NCI-H748 (cell line): ENCODE results near the gene SRD5A1.

Source experiments
- DNase-seq: peaks from one replicate; lab custom pipeline; 2025; ENCODE audit not compliant: unreplicated experiment; lab: John Stamatoyannopoulos, UW

Gene SRD5A1

GRCh38 chr5:6603643-6604042 is 29.6 kb upstream of the SRD5A1 start:
- DNase-seq, result no peak

DNA sequence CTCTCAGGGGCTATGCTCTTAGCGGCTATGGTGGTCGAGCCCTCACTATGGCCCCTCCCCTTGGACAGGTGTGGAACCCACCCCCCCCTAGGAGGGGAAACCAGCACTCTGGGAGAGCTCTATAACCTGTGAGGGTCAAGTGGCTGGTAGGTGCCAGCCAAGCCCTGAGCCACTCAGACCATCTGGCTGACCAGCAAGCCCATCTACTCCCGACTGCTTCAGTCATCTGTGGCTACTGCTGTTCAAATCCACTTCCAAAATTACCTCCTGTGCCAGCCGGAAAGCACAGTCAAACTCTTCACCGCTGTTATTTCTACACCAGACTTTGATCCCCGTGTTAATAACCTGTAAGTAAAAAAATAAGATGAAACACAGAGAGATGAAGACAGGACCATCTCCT is 28.9 kb upstream of the SRD5A1 start:
- no peak for DNase-seq

- DNase-seq, result no peak
Measured at GRCh38 chr5:6604946-6605345, 28.3 kb upstream of the SRD5A1 start.

DNA sequence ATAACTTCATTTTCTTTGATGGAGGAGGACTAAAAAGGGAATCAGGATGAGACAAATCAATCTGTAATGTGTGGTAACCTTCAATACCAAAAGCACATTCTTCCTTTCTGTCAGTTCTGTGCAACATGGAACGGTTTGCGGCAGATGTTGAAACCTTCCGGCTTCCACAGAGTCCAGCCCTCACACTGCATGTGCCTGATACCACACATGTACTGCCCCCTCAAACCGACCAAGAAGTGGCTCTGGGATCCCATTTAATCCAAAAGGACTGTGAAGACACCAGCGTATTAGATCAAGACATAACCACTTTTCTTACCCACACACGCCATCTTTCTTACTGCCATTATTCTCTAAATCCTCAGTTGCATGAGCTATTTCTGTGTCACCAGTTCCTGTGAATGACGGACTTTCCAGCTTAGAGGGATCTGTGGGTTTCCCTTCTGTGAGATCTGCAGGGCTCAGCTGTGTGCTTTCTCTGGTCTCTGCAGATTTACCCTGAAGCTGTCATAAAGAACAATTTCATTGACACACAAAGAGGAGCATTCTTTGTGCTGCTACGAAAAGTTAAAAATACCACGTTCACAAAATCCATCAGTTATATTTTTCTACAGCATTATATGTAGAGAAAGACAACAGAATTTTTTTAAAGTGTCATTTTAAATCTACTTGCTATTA is 26.2 kb upstream of the SRD5A1 start:
- no peak for DNase-seq

GRCh38 chr5:6607559-6607936 is 25.7 kb upstream of the SRD5A1 start:
- no peak for DNase-seq

GRCh38 chr5:6608016-6608415 is 25.2 kb upstream of the SRD5A1 start:
- DNase-seq, result no peak

DNA sequence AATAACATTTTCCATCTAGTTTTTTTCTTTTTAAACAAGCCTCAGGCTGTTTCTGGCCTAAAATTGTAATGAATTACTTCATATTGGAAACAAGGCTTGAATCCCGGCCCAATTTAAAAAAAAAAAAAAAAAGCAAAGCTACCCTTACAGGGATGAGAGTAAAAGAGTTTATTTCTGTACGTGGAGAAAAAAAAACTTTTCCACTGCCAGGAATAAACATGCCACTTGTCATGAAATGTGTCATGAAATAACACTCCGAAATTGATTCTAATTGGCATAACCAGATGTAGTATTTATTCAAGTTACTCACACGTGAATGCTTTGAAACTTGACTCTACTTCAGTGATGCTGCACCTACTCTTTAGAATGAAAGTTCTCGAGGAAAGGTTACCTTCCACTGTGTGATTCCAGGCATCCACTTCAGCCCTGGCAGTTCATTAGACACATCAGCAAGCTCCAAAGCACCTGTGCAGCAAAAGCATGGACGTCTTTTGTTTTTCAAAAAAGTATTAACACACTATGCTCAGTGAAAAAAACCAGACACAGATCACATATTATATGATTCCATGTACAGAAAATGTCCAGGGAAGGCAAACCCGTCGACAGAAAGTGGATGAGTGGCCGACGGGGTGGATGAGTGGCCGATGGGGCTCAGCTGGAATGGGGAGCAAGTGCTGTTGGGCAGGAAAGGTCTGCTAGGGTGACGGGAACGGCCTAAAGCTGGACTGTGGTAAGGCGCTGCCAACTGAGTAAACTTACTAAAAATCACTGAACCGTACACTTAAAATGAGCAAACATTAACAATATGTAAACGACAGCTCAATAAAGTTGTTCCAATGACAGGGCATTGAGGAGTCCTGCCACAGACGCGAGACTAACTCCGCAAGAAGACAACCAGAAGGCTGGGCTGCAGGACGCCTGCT is 21.6 kb upstream of the SRD5A1 start:
- no peak for DNase-seq

DNA sequence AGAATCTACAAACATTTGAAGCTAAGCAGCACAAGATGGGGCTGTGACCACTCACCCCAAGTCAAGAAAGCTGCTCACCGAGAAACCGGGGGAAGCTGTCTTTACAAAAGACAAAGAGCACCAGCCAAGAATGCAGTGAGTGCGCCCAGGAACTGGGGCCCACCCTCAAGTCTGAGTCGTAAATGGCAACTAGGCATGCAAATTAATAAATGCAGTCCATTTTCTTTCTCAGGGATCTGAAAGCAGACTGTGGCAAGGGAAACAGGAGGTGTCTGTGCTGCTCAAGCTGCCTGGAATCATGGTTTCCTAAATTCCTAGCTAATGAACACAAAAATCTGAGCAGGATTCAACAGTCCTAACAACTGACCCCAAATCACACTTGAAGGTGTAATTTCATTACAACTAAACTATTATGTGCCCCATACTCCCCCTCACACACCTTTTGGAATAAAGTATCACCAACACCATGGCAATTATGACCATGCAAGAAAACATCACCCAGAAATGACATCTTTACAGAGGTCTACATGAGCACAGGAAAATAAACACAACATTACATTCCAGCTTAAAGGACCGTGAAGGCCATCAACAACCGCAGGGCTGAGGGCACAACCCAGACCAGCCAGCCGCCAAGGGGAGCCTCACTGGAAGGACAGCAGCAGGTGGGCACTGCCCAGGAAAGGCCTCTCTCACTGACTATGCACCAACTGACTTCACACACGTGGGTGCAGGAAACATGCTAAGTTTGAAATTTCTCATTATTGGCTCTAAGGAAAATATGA is 18.0 kb upstream of the SRD5A1 start:
- DNase-seq, result no peak

- no peak for DNase-seq
Measured at GRCh38 chr5:6616632-6617031, 16.6 kb upstream of the SRD5A1 start.

GRCh38 chr5:6623228-6623627 is 10.0 kb upstream of the SRD5A1 start:
- no peak for DNase-seq

DNA sequence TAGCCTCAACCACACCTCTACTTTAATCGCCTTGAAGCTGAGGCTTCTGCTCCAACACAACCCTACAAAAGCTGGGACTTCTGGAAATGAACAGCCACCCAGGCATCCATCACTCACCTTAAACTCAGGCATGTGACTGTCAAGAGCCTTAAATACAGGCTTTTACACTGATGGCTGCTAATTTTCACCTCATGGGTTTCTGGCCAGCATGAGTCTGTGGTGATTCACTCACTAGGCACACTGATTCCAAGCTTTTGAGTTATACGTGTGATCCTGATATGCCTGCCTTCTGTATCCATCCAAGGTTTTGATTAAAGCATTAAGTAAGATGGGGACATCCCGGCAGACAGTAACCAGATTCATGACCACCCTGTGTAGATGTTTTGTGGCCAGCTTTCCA is 9.3 kb upstream of the SRD5A1 start:
- DNase-seq, result no peak

GRCh38 chr5:6626508-6626907 is 6.7 kb upstream of the SRD5A1 start:
- no peak for DNase-seq

DNA sequence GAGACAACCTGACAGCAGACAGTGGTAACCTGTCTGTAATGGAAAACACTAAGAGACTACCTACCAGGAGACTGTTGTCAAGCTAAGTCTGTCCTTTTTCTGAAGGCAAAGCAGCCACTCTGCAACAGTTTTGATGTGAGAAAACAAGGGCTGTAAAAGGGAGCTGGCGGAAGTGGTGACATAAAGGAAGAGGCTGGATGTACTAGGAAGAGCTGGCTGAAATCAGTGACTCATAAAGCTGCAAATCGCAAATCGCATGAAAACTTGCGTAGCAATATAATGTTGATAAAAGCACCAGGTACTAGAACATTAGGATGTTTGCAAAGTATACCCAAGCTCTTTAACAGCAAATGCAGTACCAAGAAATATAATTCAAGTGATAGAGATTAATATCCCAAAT is 1.8 kb upstream of the SRD5A1 start:
- DNase-seq, result no peak

- peak; percentile 76 for DNase-seq
Measured at GRCh38 chr5:6632324-6632887, 834 bp upstream of the SRD5A1 start.

GRCh38 chr5:6633469-6634245 is 417 bp downstream of the SRD5A1 start:
- peak; percentile 94 for DNase-seq

DNA sequence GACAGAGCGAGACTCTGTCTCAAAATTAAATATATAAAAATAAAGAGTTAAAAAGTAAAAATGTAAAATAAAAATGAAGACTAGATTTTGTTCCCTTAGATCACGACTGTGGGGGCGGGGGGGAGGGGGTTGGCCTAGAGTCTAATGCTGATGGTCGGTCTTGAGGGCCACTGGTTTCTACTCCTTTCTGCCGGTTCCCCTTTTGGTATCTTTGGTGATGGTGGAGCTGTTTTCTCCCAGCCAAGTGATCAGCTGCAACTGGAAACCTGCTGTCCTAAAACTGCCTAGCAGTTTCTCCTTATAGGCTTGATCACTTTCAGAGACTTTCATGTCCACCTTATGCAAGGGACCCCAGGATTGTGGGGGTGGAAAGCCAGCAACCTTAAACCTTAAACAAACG is 1.1 kb downstream of the SRD5A1 start:
- DNase-seq, result peak; percentile 45

DNA sequence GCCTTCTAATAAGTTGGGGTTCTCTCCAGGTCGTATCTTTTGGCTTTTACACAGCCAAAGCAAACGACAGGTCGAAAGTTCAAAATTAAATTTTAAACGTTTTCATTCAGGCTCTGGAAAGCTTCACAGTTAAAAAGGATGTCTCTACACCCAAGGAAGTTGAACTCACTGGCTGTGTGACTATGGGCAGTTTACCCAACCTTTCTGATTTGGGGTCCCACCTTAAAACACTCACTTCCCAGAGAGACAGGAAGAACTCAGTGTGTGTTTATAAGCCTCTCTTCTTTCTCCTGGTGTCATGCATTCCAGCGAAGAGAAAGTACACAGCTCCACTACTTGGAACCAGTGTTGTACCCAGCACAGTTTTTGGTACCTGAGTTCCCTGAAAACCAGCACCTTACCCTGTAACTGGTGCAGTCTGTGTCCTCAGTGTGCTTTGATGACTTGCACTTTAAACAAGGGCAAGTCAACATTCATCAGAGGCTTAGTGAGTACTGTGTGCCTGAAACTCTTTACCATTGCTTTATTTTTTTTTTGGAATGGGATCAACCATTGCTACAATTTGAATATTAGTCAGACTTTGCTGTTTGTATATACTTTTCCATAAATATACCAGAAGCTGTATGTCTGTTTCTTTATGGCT is 1.7 kb downstream of the SRD5A1 start:
- no peak for DNase-seq

- DNase-seq, result peak; percentile 35
Measured at GRCh38 chr5:6636293-6636692, 3.1 kb downstream of the SRD5A1 start.

DNA sequence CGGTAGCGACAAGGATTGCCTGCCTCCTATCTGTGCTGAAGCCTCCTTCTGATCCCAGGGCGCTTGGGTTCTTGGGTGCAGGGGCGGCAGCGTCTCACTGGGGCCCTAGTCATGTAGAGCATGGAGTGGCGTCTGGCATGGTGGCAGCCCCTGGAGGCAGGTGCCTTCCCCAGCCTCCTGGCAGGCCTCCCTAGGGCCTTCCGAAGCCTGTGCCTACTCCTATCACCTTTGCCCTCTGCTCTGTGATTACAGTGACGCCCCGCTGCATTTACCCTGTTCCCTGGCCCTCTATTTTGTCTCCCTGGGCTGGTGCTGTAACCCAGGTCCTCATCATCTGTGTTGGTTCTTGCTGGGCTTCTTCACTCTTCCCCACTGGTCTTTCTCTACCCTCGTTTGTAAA is 3.8 kb downstream of the SRD5A1 start:
- no peak for DNase-seq

GRCh38 chr5:6637590-6637989 is 4.3 kb downstream of the SRD5A1 start:
- DNase-seq, result no peak
